Measurements from ENCODE around the gene GDAP1L1. TPM values are rescaled to one million over a fixed set of nuclear protein-coding genes. Genes with fewer than 3 reads are reported as not detected.

GDAP1L1 gene
- total RNA-seq: not detected
- long read RNA-seq, partial matches to known transcripts: 0 of 5 reads
- long read RNA-seq, other reads (novel, unspliced or antisense): 5 of 5 reads

DNA sequence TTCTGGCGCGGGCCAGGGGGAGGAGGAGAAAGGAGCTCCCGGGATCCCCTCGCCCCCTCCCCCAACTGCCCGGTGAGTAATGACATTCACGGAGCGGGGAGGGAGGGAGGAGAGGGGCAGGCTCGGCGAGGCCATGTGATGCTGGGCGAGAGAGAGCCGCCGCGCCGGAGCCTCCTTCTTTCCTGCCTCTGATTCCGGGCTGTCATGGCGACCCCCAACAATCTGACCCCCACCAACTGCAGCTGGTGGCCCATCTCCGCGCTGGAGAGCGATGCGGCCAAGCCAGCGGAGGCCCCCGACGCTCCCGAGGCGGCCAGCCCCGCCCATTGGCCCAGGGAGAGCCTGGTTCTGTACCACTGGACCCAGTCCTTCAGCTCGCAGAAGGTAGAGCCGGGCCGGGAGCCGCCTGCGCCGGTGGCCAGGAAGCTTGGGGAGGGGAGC lies at the start of gene GDAP1L1:
Gene GDAP1L1 (plus strand): TSS at position 178 of the 441 bp plus-strand sequence. CDS start 27 bp downstream, at position 205.
- DNase-seq (ENCODE audit: low spot score): no peak

DNA sequence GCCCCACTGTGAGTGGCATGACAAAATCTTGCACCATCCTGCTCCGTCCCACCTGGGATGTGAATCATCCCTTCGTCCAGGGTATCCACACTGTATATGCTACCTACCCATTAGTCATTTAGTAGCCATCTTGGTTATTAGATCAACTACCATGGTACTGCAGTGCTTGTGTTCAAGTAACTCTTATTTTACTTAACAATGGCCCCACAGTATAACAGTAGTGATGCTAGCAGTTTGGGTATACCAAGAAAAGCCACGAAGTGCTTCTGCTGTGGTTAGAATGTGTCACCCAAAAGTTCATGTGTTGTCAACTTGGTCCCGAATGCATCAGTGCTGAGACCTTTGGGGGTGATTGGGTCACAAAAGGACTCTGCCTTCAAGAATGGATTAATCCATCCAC lies 48.2 kb upstream of the GDAP1L1 start:
- DNase-seq (ENCODE audit: low spot score): no peak

DNA sequence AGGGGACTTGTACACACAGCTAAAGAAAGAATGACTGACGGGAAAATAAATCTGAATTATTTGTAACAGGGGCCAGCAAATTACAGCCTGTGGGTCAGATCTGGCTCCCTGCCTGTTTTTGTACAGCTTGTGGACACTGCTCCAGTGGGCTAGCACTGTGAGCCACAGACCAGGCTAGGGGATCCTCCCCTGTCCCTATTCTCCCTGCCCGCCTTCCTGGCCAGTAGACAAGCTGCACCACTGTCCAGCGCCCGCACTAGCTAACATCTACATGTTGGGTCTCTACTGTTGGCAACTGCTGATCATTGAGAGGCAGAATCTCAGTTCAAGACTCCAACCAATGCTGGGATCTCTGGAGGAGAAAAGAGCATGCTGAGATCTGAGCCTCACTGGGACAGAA lies 47.2 kb upstream of the GDAP1L1 start:
- DNase-seq (ENCODE audit: low spot score): no peak

DNA sequence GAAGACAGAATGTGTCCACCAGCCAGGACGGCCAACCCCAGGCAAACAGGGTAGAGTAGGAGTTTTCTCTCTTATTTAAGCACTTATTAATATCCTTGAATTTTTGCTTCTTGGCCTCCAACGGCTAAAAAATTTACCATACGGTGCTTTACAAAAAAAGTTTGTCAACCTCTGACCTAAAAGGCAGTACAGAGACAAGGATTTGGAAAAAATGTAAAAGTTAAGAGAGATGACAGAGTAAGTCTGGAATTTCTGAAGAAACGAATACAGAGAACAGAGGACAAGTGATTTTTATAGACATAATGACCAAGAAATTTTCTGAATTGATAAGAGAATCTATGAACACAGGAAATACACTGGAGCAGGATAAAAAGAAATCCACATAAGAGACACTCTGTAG lies 46.7 kb upstream of the GDAP1L1 start:
- DNase-seq (ENCODE audit: low spot score): no peak

DNA sequence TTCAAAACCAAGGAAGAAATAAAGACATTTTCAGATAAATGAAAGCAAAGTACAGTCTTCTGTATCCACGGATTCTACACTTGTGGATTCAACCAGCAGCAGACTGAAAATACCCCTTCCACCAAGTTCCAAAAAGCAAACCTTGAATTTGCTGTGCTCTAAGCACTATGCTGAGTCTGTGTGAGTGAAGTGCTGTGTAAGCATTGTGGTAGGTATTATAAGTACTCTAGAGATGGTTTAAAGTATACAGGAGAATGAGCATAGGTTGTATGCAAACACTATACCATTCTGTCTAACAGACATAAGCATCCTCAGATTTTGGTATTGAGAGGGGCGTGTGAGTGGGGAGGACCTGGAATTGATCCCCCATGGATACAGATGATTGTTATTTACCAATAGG lies 46.1 kb upstream of the GDAP1L1 start:
- DNase-seq (ENCODE audit: low spot score): no peak

DNA sequence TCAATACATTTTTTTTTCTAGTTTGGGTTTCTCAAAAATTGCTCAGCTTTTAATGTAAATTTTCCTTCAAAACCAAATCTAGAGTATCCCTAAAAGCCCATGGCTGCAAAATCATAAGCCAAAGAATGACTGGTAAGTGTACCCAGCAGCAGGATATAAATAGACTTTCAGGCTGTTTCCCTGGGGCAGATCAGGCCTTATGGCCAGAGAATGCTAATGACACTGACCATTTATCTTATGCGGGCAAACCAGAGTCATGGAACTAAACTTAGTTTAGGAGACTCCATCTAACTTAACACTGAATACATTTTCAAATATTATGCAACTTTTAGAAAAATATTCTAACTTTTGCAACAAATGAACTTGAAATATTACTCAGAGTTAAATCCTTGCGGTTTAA lies 43.9 kb upstream of the GDAP1L1 start:
- no peak for DNase-seq (ENCODE audit: low spot score)

DNA sequence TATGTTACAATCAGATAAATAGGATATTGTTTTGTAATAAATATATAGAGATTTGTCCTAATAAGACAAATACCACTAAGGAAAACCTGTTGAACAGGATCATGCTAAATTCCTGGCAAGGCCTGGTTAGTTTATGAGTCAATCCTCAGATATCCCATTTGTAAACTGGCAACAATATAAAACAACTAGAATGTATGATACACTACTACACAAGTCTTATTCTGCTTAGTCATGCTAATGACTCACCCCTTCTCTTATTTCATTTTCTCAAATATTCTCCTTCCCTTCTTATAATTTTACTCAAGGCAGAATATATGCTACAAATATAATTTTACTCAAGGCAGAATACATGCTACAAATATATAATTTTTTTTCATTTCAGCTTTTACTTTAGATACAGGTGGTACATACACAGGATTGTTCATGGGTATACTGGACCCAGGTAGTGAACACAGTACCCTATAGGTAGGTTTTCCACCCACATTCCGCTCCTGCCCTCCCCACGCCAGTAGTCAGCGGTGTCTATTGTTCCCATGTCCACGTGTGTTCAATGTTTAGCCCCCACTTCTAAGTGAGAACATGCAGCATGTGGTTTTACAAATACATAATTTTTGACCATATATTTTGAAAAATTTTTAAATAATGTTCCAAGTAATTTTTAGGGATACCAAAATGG lies 42.8 kb upstream of the GDAP1L1 start:
- DNase-seq (ENCODE audit: low spot score): no peak

DNA sequence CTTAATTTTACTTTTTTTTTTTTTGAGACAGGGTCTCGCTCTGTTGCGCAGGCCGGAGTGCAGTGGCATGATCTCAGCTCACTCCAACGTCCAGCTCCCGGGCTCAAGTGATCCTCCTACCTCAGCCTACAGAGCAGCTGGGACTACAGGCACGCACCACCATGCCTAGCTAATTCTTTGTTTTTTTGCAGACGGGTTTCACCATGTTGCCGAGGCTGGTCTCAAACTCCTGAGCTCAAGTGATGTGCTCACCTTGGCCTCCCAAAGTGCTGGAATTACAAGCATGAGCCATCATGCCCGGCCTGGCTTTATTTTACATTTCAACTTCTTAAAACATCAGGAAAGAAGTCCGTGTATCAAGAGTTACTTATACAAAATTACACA lies 42.3 kb upstream of the GDAP1L1 start:
- DNase-seq (ENCODE audit: low spot score): no peak

DNA sequence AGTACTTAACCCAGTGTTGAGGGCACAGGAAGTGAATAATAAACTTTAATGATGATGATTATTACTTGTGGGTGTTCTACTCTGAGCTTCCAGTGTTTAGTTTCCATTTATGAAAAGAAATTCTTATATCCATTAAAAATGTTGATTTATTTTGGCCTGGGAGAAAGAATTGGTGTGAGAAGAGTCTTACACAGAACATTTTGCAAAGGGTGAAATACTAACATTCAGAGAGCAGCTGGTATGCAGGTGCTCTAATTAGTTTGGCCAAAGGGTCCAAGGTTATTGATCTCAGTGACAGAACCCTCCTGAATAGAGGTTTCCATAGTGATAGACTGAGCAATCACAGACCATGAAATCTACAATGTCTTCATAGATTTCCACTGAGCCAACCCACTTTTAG lies 41.0 kb upstream of the GDAP1L1 start:
- DNase-seq (ENCODE audit: low spot score): no peak

DNA sequence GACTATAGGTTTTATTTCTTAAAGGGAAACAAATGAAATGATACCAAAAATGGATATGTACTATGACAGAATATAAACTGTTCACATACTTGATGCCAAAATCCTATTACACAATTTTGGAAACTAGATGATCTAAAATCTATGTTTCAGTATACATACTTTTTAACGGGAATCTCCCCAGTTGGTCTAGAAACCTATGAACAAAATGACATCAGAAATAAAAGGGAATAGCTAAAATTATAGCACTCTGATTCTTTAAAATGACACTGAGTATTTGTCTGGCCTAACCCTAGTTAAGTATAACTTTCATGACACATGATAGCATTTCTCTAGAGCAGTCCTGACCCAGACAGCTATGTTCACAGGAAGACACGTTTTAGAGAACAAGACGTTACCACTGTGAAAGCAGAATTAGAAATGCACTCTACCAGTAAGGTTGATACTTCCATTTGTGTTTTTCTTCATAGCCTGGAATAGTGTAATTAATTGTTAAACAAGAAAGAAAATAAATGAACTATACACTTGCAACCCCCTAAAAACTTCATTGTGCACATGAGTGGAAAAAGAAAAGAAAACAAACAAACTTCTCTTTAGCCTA lies 39.9 kb upstream of the GDAP1L1 start:
- no peak for DNase-seq (ENCODE audit: low spot score)

DNA sequence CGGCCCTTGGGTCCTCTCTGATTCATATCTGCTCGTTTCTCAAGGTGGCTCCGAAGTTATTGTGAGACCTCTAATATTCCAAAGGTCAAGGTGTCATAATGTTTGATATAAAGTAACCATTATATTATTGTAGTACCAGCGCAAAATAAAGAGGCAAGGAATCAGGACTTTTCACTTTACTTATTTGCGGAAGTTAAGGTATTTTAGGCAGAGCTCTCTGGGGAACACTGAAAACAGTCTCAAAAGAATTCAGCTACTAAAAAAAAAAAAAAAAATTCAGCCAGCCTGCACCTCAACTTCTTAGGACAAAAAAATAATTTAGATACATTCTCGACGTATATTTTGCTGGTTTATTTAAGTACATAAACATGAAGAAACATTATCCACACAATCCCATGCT lies 38.9 kb upstream of the GDAP1L1 start:
- DNase-seq (ENCODE audit: low spot score): no peak

DNA sequence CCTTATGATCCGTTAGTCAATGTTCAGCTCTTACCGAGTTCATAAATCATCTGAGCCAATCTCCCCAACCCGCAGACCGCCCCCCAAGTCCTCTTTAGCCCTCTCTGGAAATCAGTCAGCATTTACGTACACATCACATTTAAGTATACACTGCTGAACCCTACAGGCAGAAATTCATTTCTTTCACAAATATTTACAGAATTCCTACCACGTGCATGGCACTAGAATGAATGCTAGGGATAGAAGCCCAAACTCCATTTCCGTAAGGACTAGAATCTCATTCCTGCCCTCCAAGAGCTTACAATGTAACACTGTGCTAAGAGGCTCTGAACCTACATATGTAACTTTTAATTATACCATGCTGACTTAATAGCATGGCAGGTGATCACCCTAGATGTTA lies 38.3 kb upstream of the GDAP1L1 start:
- no peak for DNase-seq (ENCODE audit: low spot score)

DNA sequence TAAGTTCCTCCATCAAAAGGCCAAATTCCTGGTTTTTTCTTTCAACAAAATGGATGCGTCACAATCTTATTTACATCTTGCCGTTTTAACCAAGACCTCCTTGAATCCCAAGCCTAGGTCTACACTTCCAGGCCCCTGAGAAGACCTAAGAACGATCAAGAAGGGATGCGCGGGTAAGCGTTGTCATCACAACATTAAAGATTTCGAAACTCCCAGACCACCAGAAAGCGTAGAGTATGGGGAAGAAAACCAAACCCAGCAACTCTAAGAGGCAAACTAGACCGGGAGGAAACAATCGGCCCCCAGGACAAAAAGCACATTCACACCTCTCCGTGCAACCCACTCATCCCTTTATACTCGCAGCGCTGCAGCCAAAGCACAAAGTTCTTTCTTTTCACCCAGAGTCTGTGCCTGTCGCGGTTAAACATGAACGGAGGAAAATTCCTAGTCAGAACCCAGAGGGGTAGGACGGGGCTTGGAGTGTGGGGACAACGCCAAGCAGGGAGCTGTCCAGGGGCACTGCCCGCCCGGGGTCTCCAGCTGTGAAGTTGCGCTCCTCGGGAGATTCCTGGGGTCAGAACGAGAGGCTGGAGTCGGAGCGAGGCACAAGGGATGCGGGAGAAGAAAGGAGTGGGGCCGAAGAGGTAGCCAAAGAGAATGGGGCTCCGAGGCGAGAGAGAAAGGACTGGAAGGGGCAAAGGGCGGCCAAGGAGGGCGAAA lies 37.3 kb upstream of the GDAP1L1 start:
- no peak for DNase-seq (ENCODE audit: low spot score)

DNA sequence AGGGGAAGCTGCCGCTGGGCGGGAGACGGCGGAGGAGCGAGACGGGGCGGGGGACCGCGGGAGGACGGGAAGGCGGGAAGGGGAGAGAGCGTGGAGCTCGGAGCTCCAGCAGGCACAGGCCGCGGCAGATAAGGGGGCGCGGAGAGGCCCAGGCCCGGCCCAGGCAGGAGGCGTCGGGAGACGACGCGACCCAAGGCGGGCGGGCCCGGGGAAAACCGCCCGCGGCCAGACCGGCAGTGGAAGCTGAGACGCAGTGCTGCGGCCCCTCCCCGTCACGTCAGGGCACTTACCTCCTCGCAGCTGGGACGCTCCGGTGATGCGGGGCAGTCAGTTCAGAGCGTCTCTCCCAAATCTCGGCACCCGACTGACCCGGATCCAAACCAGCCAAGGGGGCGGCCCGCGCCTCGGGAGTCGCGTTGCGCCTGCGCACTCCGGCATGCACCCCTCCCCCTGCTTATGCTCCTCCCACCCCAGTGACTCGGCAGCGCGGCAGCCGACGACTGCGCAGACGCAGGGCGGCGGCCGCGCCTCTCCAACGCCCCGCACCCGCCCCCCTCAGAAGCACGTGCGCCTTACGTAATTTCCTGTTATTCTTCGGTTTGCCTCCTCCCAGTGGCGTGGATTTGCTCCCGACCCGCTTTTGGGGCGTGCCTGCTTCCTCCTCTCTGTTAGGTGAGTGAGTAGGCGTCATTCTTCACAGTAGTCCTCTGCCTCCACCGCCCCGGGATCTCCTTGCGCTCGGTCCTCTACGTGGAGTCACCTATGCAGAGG lies 36.5 kb upstream of the GDAP1L1 start, which contains the start of gene OSER1:
Gene OSER1 (minus strand): TSS at position 366 of the 771 bp plus-strand sequence. CDS start 3,814 bp downstream, outside the sequence.
- peak; percentile 100 for DNase-seq (ENCODE audit: low spot score)

DNA sequence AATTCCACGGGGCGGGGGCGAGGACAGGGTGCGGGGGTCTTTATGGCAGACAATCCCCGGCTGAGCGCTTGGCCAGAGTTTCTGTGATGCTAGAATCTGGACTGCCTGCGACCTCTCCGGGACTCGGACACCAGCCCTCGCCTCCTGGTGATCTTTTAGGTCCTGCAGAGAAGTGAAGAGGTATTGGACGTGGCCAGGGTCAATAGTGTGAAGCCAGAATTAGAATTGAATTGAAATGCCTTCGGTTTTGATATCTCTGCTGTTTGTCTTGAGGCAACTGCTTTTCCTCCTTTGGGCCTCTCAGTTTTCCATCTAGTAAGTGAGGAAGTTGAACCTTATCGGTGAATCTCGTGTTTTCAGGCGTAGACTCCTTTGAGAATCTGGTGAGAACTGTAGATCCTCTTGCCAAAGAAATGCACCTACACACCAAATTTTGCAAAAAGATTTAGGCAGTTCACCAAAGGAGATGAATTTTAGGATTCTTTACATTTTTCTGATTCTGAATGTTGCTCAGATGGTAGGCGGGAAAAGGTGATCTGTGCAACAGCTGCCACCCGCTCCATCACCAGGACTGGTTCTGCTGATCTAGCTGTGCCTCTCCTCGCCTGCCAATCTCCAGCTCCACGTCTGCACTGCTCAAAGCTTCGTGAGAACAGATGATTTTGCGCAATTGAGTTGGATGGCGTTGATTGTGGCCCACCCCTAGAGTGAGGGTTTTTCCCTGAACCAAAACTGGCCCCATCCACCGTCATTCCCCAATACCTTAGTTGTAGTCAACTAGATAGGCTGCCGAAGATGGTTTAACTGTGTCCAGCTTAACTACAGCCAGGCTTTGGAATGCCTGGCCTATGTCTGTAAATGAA lies 35.7 kb upstream of the GDAP1L1 start:
- DNase-seq (ENCODE audit: low spot score): no peak

DNA sequence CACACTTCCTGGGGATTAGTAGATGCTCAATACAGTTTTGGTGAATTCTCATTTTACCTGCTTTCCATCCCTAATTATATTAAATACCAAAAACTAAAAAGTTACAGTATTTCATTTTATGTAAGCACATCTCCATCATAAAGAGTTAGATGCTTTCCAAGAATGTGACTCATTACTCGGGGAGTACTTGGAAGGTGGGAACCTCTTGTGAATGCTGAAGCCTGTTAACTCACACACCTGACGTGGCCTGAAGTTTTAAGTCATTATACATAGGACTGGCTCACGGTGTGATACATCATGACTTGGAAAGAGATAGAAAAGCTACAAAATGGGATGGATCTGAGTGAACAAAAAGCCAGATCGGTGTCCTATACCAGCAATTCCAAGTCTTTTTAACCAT lies 34.3 kb upstream of the GDAP1L1 start:
- DNase-seq (ENCODE audit: low spot score): no peak

DNA sequence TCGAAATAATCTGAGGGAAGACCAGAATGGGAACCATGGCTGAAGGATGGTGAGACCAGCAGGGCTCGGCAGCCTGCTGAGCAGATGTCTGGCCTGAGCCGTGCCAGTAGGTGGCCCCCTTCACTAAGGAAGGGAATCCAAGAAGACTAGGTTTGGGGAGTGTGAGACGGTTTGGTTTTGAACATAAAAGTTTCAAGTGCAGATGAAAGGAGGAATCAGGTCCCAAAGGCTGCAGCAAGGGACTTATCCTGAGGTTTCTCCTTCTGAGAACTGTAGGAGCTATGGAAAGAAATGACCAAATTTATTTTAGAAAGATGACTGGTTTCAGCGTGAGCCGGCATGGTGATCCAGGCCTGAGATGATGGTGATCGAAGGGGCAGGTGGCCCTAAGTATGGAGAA lies 32.0 kb upstream of the GDAP1L1 start:
- no peak for DNase-seq (ENCODE audit: low spot score)

DNA sequence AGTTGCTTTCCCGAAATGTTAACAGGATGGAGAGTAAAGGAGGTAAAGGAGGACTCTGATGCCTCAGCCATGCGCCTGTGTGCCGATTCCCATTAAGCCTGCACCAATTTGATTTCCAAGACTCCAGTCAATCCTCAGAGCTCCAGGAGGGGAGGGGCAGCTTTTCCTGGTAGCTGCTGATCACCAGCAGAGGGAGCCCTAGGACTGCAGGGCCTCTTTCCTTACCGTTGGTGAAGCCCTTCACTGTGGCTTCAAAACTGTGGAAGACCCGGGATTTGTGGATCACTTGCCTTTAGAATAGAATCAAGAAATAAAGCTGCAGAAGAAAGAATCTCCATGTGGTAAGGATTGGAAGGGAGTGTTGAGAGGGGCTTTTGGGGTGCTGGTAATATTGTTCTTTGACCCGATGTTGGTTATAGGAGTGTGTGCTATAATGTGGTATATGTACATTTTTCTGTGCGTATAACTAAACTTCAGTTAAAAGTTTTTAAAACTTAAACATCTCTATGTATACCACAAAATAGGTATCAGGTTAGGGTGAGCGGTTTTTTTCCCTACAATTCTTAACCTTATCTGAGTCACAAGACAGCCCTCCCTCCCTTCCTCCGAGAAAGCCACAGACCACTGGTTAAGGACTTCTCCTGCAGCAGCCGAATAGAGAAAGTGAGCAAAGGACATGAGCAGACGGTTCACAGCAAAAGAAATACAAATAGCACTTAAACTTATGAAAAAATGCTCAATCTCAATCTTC lies 29.6 kb upstream of the GDAP1L1 start:
- no peak for DNase-seq (ENCODE audit: low spot score)

DNA sequence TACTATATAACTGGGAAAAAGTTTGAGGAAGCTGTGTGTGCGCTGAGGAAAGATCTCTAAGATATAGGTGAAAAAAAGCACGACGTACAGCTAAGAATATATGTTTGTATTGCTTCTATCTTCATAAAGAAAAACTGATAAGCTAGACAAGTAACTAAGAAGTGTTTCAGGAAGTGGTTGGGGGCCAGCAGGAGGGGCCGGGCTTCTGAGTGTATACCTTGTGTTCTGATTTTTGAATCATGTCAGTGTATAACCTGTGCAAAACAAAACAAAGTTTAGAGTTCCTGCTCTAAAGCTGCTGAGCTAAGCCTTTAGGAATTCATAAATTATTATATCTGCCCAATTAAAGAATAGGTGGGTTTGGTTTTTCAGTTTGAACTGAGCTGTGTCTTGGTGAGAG lies 28.7 kb upstream of the GDAP1L1 start:
- no peak for DNase-seq (ENCODE audit: low spot score)
